ENCODE measurements around the gene MCRIP1. TPM values are rescaled to one million over a fixed set of nuclear protein-coding genes. Genes with fewer than 3 reads are reported as not detected.

Gene MCRIP1
- total RNA-seq, 1 donor, result 65.2 TPM

DNA sequence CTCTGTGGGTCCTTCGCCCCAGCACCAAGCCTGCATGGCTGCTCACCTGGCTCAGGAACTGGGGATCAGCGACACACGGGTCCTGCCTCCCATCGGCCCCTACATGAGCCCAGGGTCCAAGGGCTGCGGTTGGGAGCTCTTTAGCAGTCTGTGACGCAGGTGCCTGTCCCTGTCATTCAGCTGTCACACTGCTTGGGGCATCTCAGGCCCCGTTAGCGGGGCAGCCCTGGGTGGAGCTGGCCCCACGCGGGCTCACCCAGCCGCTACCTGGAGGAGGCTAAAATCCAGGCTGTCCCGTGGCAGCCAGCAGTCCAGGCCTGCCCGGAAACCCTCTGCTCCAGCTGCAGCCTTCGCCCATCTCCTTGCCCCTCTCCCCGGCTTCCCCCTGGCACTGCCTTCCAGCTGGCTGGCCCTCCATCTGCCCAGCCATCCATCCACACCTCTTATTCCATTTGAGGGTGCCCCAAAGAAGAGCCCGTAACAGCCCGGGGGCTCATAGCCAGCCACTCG lies 25.8 kb downstream of the MCRIP1 start:
- no peak for DNase-seq (ENCODE audit: low read depth in 2 of 3, low spot score in 2 of 3)

DNA sequence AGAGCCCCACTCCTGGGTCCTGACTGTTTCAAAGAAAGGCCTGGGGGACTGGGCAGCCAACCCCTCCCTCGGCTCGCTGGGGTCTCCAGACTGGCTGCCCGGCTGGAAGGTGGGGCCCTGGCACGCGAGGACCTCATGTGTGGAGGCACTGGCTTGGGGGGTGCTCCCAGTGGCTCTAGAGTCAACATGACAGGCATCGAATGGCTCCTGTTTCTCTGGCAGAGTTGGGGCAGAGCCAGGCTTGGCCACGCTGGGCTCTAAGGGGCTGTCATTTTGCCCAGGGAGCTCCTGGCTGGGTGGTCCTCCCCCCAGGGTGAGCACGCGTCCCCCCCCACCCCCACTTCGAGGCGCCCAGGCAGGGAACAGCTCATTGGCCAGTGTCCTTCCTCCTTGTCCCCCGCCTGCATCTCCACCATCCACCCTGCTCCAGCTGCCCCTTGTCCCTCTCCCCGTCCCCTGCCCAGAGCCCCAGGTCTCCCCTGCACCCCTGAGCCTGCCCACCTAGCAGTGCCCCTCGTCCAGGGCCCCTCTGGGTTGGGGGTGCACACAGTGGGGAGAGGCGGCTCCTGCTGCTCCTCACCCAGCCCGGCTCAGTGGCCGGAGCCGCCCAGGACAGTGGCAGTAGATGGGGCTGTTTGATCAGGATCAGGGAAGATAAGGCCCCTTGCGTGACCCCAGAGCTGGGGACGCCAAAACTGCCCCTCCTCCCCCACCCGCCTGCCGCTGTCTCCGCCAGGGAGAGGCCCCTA lies 26.5 kb downstream of the MCRIP1 start:
- no peak for DNase-seq (ENCODE audit: low read depth in 2 of 3, low spot score in 2 of 3)

DNA sequence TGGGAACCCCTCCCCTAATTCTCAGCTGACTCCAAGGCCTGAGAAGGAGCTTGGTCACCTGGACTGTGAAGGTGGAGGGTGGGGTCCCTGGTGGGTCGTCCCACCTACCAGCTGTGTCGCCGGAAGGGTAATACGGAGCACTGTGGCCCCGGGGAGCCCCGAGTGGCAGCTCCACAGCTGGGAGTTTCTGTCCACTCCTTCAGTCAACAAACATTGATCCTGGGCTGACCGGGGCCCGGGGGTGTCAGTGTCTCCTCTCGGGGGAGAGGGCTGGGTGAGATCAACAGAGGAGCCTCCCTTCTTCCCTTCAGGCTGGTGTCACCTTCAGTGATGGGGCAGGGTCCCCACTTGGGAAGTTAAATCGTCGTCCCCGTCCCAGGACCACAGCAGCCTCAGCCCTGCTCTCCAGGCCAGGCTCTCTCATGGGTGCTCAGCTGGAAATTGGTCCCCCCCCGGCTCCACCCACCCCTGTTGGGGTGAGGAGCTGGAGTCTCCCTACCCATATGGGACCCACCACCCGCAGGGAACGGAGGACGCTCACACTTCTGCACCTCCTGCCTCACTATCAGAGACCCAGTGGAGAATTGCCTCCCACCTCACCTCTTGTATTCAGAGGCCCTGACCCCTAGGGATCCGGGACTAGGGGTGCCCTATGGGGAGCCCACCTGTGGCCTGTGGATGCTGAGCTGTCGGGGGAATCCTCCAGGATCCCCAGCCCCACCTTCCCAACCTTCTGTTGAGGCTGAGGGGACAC lies 27.2 kb downstream of the MCRIP1 start:
- no peak for DNase-seq (ENCODE audit: low read depth in 2 of 3, low spot score in 2 of 3)

- no peak for DNase-seq (ENCODE audit: low read depth in 2 of 3, low spot score in 2 of 3)
These were observed 28.3 kb downstream of the MCRIP1 start for GRCh38 chr17:81804559-81805399.

DNA sequence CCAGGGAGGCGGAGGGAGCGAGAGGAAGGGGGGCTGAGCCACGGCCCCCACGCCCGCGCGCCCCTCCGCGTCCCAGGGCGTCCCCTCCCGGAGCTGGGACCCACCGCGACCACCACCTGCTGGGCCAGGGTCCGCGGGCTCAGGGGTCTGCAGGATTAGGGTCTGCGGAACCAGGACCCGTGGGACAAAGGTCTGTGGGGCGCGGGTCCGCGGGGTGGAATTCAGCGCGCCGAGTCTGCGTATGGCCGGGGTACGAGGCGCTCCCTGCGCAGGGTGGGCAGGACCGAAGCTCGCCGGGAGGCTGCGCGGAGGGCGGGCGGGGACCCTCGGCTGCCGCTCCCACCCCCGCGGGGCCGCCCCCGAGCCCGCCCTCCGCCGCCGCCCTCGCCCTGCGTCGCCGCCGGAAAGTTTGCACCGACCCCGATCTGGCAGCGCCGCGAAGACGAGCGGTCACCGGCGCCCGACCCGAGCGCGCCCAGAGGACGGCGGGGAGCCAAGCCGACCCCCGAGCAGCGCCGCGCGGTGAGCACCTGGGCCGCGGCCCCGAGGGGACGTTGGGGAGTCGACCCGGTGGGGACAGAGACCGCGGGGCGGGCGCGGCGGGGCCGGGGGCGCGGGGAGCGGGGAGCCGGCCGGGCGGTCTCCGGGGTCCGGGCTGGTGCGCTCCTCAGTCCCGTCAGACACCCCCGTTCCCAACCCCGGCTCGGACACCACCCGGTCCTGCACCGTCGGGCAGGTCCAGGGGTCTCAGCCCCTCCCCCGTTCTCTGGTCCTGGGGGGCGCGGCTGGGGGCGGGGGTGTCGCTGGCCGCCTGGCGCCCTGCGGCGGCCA lies 29.1 kb downstream of the MCRIP1 start, which contains the start of gene GCGR:
Gene GCGR (plus strand): TSS at position 423 of the 831 bp plus-strand sequence. CDS start 4,869 bp downstream, outside the sequence.
- no peak for DNase-seq (ENCODE audit: low read depth in 2 of 3, low spot score in 2 of 3)

GRCh38 chr17:81802856-81803643 lies 30.0 kb downstream of the MCRIP1 start:
- no peak for DNase-seq (ENCODE audit: low read depth in 2 of 3, low spot score in 2 of 3)

DNA sequence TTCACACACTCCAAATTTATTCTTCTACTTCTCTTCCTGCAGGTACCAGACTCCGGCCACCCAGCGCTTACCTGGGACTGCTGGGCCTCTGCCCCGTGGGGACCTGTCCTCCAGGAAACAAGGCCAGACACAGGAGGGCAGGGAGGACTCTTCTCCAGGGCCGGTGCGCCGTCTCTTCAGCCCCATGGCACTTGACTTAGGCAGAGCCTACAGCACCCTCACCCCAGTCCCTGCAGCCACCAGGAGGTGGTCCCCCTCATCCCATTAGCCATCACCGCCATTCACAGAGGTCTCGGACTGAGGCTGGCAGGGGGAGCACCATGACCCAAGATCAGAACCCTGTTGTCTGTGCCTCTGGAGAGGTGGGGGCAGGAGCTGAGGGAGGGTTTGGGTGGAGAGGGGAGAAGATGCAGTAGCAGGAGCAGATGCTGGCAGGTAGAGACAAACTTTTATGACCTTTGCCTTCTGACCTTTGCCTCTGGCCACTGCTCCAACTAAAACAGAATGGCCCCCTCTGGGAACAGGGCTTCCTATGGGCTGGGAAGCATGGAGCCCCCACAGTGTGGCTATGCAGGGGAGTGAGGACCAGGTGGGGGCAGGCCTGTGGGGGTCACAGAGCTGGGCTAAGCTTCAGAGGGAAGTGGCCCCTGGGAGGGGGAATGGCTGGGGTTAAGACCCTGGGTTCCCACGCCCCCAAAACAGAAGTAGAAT lies 30.9 kb downstream of the MCRIP1 start:
- no peak for DNase-seq (ENCODE audit: low read depth in 2 of 3, low spot score in 2 of 3)

DNA sequence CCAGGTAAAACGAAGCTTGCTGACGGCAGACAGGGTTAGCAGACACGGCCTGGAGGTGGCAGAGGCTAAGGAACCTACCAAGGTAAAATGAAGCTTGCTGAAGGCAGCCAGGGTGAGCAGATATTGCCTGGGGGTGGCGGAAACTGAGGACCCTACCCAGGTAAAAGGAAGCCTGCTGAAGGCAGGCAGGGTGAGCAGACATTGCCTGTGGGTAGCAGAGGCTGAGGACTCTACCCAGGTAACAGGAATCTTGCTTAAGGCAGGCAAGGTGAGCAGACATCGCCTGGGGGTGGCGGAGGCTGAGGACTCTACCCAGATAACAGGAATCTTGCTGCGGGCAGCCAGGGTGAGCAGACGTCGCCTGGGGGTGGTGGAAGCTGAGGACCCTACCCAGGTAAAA lies 31.8 kb downstream of the MCRIP1 start:
- no peak for DNase-seq (ENCODE audit: low read depth in 2 of 3, low spot score in 2 of 3)

- DNase-seq (ENCODE audit: low read depth in 2 of 3, low spot score in 2 of 3), result no peak
These were observed 38.6 kb downstream of the MCRIP1 start for GRCh38 chr17:81794509-81794908.

- DNase-seq (ENCODE audit: low read depth in 2 of 3, low spot score in 2 of 3), result no peak
These were observed 39.0 kb downstream of the MCRIP1 start for GRCh38 chr17:81794074-81794476.

DNA sequence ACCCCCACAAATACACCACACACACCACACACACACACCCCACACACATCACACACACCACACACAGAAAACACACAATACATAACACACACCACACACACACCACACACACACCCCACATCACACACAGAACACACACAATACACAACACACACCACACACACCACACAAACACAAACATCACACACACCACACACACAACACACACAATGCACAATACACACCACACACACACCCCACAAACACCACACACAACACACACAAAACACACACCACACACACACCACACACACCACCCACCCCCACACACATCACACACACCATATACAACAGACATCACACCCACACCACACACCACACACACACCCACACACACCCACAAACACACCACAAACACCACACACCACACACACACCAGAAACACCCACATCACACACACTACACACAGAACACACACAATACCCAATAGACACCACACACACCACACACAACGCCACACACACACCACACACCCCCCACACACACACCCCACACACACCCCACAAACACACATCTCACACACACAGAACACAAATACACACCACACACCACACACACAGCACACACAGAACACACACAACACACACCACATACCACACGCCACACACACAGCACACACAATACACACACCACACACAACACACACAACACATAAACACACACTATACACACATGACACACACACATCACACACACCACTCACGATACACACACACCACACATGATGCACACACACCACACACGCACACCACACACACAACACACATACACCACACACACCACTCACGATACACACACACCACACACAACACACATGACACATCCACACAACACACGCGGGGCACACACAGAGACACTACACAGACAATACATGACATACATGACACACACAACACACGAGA lies 40.1 kb downstream of the MCRIP1 start:
- no peak for DNase-seq (ENCODE audit: low read depth in 2 of 3, low spot score in 2 of 3)

Other genes starting within 250 kb of the MCRIP1 start
- 63.8 TPM for gene NPLOC4, start 196.2 kb downstream of the MCRIP1 start, total RNA-seq
- gene TSPAN10, start 196.1 kb downstream of the MCRIP1 start, total RNA-seq, result 0.27 TPM
- 14.8 TPM for gene PDE6G, start 176.7 kb downstream of the MCRIP1 start, total RNA-seq
- 80.0 TPM for gene OXLD1, start 166.7 kb downstream of the MCRIP1 start, total RNA-seq
- gene CCDC137, start 166.6 kb downstream of the MCRIP1 start, total RNA-seq, result 8.3 TPM
- 27.5 TPM for gene ARL16, start 149.5 kb downstream of the MCRIP1 start, total RNA-seq
- 82.9 TPM for gene HGS, start 149.3 kb downstream of the MCRIP1 start, total RNA-seq
- 11.6 TPM for gene MRPL12, start 129.9 kb downstream of the MCRIP1 start, total RNA-seq
- 11.6 TPM for gene SLC25A10, start 121.0 kb downstream of the MCRIP1 start, total RNA-seq
- not detected for gene GCGR, start 29.1 kb downstream of the MCRIP1 start, total RNA-seq
- gene PPP1R27, start 1.8 kb upstream of the MCRIP1 start, total RNA-seq, result 1.3 TPM
- 277 TPM for gene P4HB, start 27.2 kb upstream of the MCRIP1 start, total RNA-seq
- 206 TPM for gene ARHGDIA, start 38.0 kb upstream of the MCRIP1 start, total RNA-seq
- gene ALYREF, start 58.3 kb upstream of the MCRIP1 start, total RNA-seq, result 145 TPM
- gene ANAPC11, start 58.4 kb upstream of the MCRIP1 start, total RNA-seq, result 131 TPM
- 0.54 TPM for gene NPB, start 68.9 kb upstream of the MCRIP1 start, total RNA-seq
- 43.9 TPM for gene PCYT2, start 78.1 kb upstream of the MCRIP1 start, total RNA-seq
- 31.2 TPM for gene SIRT7, start 84.9 kb upstream of the MCRIP1 start, total RNA-seq
- gene MAFG, start 94.4 kb upstream of the MCRIP1 start, total RNA-seq, result 29.6 TPM
- gene PYCR1, start 104.0 kb upstream of the MCRIP1 start, total RNA-seq, result 26.4 TPM
- gene MYADML2, start 113.9 kb upstream of the MCRIP1 start, total RNA-seq, result not detected
- gene NOTUM, start 127.9 kb upstream of the MCRIP1 start, total RNA-seq, result 0.27 TPM
- 28.0 TPM for gene ASPSCR1, start 144.3 kb upstream of the MCRIP1 start, total RNA-seq
- gene CENPX, start 189.6 kb upstream of the MCRIP1 start, total RNA-seq, result 32.3 TPM
- 16.4 TPM for gene LRRC45, start 190.0 kb upstream of the MCRIP1 start, total RNA-seq
- gene RAC3, start 198.4 kb upstream of the MCRIP1 start, total RNA-seq, result 18.9 TPM
- gene DCXR, start 204.4 kb upstream of the MCRIP1 start, total RNA-seq, result 57.9 TPM
- gene RFNG, start 218.5 kb upstream of the MCRIP1 start, total RNA-seq, result 37.2 TPM
- 138 TPM for gene GPS1, start 218.6 kb upstream of the MCRIP1 start, total RNA-seq
- 98.0 TPM for gene DUS1L, start 232.5 kb upstream of the MCRIP1 start, total RNA-seq

All from hematopoietic multipotent progenitor cell (in vitro differentiated cells).